ENCODE results near the gene ACSM4. TPM values are rescaled to one million over a fixed set of nuclear protein-coding genes. Genes with fewer than 3 reads are reported as not detected.
"Not testable (repeated sequence)": the region's sequence is repeated elsewhere in the genome, so short reads cannot be mapped to it uniquely, and the experiment has no call there.

The ACSM4 gene
- total RNA-seq, 1 donor: not detected

GRCh38 chr12:7282844-7283243 is 21.0 kb upstream of the ACSM4 start:
- DNase-seq (ENCODE audit: low read depth): no peak
- no peak for TF ChIP-seq CTCF (IDR thresholded peaks at IDR 0.05; ENCODE audit: insufficient read depth, low read depth, low read length)
- no peak overlapping the region for H3K4me3 ChIP-seq (ENCODE audit: low read depth, low read length)

GRCh38 chr12:7289743-7290142 is 14.1 kb upstream of the ACSM4 start:
- no peak overlapping the region for H3K4me3 ChIP-seq (ENCODE audit: low read depth, low read length)
- no peak for DNase-seq (ENCODE audit: low read depth)
- no peak for TF ChIP-seq CTCF (IDR thresholded peaks at IDR 0.05; ENCODE audit: insufficient read depth, low read depth, low read length)

- not testable (repeated sequence) for DNase-seq (ENCODE audit: low read depth)
Measured at GRCh38 chr12:7290588-7290987, 13.3 kb upstream of the ACSM4 start.

GRCh38 chr12:7292300-7292699 is 11.6 kb upstream of the ACSM4 start:
- TF ChIP-seq CTCF (IDR thresholded peaks at IDR 0.05; ENCODE audit: insufficient read depth, low read depth, low read length): no peak
- no peak for DNase-seq (ENCODE audit: low read depth)
- H3K4me3 ChIP-seq (ENCODE audit: low read depth, low read length): no peak overlapping the region

More at GRCh38 chr12:7290588-7290987, 13.3 kb upstream of the ACSM4 start:
- H3K4me3 ChIP-seq (ENCODE audit: low read depth, low read length): not testable (repeated sequence)

- TF ChIP-seq CTCF (IDR thresholded peaks at IDR 0.05; ENCODE audit: insufficient read depth, low read depth, low read length): no peak
- no peak overlapping the region for H3K4me3 ChIP-seq (ENCODE audit: low read depth, low read length)
- no peak for DNase-seq (ENCODE audit: low read depth)
Measured at GRCh38 chr12:7293670-7294069, 10.2 kb upstream of the ACSM4 start.

GRCh38 chr12:7295529-7295928 is 8.3 kb upstream of the ACSM4 start:
- DNase-seq (ENCODE audit: low read depth): no peak
- no peak for TF ChIP-seq CTCF (IDR thresholded peaks at IDR 0.05; ENCODE audit: insufficient read depth, low read depth, low read length)
- H3K4me3 ChIP-seq (ENCODE audit: low read depth, low read length): no peak overlapping the region

GRCh38 chr12:7297865-7298264 is 6.0 kb upstream of the ACSM4 start:
- DNase-seq (ENCODE audit: low read depth): no peak
- no peak for TF ChIP-seq CTCF (IDR thresholded peaks at IDR 0.05; ENCODE audit: insufficient read depth, low read depth, low read length)
- H3K4me3 ChIP-seq (ENCODE audit: low read depth, low read length): no peak overlapping the region
